HepG2 (cell line): ENCODE data around the gene GLG1. TPM values are rescaled to one million over a fixed set of nuclear protein-coding genes. Genes with fewer than 3 reads are reported as not detected.
"Not testable (repeated sequence)": the region's sequence is repeated elsewhere in the genome, so short reads cannot be mapped to it uniquely, and the experiment has no call there.

Experiments
- ATAC-seq: fragments of 200-7000 bp; cut with Tn5 transposase; 3 replicates; pipeline ENCODE4 v1.9.1; 2020; ENCODE audit warnings: mild to moderate bottlenecking, moderate library complexity
- BruUV-seq: library from RNA; stranded (reverse); fragments of 400-500 nt; replicated peaks from 2 replicates; lab custom pipeline; 2021; lab: Mats Ljungman, UMichigan
- CTCF ChIA-PET: fragments of 300-600 bp; formaldehyde crosslinking; extraction: SDS; loops from one replicate; lab custom pipeline; 2021; ENCODE audit warnings: low total read pairs, inconsistent platforms, low intra/inter-chr PET ratio; lab: Yijun Ruan, JAX
- POLR2A ChIA-PET: fragments of 350-600 bp; sonication (Branson Sonifier 250); formaldehyde crosslinking; loops from one replicate; lab custom pipeline; 2020; ENCODE audit warnings: antibody characterized with exemption, inconsistent platforms; lab: Yijun Ruan, JAX
- DNase-seq: peaks from one replicate; pipeline ENCODE4 v3.0.0-alpha.2; 2015; ENCODE audit warnings: low spot score
- FAIRE-seq: peaks from 3 replicates; lab custom pipeline; 2011; peaks lifted over from hg19 to GRCh38; lab: Jason Lieb, UNC
- H2AFZ ChIP-seq: one replicate; pipeline ENCODE4 v1.6.1; 2011; ENCODE audit warnings: low read length, inconsistent platforms
- H3K27ac ChIP-seq: fragments of 300-600 bp; 3 replicates; pipeline ENCODE4 v1.8.0; 2011; ENCODE audit warnings: mixed run types, mild to moderate bottlenecking, mixed read lengths, low read length, inconsistent platforms; ENCODE audit not compliant: insufficient read depth; ENCODE audit errors: extremely low read length
- H3K27me3 ChIP-seq, 2 experiments: fragments of 200-600 bp in 1 of 2; 2 replicates in 1 of 2; 3 replicates in 1 of 2; pipeline versions ENCODE4 v1.6.0 to v1.8.0; 2011; ENCODE audit warnings: low read length in 2 of 2, mild to moderate bottlenecking in 2 of 2, moderate library complexity in 2 of 2, inconsistent platforms in 1 of 2; ENCODE audit not compliant: insufficient read depth in 2 of 2, control insufficient read depth in 1 of 2
- H3K36me3 ChIP-seq, 2 experiments: fragments of 200-600 bp in 1 of 2; replicated peaks in 1 of 2; 2 replicates in 1 of 2; 3 replicates in 1 of 2; pipeline versions ENCODE4 v1.5.1 to v1.8.0; 2011; ENCODE audit warnings: low read length in 2 of 2, inconsistent platforms in 1 of 2; ENCODE audit not compliant: insufficient read depth in 2 of 2, control insufficient read depth in 1 of 2
- H3K4me1 ChIP-seq: 2 replicates; pipeline ENCODE4 v1.5.1; 2012; ENCODE audit warnings: low read length, inconsistent platforms; ENCODE audit not compliant: insufficient read depth
- H3K4me2 ChIP-seq: 2 replicates; pipeline ENCODE4 v1.6.0; 2011; ENCODE audit warnings: low read depth, low read length, inconsistent platforms
- H3K4me3 ChIP-seq, 3 experiments: fragments of 200-600 bp in 1 of 3; sonication (generic), shearing (Covaris generic) in 1 of 3; replicated peaks in 1 of 3; 2 replicates each; pipeline ENCODE4 v1.5.1; 2011 to 2016; ENCODE audit warnings: low read length in 3 of 3, inconsistent platforms in 2 of 3, low read depth in 2 of 3, mild to moderate bottlenecking in 2 of 3, control low read depth in 1 of 3, mixed read lengths in 1 of 3; ENCODE audit not compliant: insufficient read depth in 1 of 3
- H3K79me2 ChIP-seq: one replicate; pipeline ENCODE4 v1.6.1; 2011; ENCODE audit warnings: low read length, inconsistent platforms; ENCODE audit not compliant: insufficient read depth
- H3K9ac ChIP-seq: 2 replicates; pipeline ENCODE4 v1.6.0; 2011; ENCODE audit warnings: mild to moderate bottlenecking, low read depth, low read length, inconsistent platforms; ENCODE audit not compliant: insufficient read depth
- H3K9me3 ChIP-seq: 2 replicates; pipeline ENCODE4 v1.5.1; 2012; ENCODE audit warnings: mild to moderate bottlenecking, low read length
- H4K20me1 ChIP-seq: 2 replicates; pipeline ENCODE4 v1.6.0; 2011; ENCODE audit warnings: inconsistent platforms, mild to moderate bottlenecking, low read length, moderate library complexity; ENCODE audit not compliant: insufficient read depth
- WGBS: methylation state at CpG from one replicate; pipeline ENCODE4 v1.1.6; 2017; ENCODE audit warnings: low lambda C conversion rate; 5-methylcytosine and 5-hydroxymethylcytosine counted together
- in situ Hi-C: cut with HindIII; loops from 2 replicates; pipeline ENCODE4 v1.10.0; 2017; ENCODE audit warnings: low pct_unique_long_range_greater_than_20kb; ENCODE audit not compliant: extremely low pct_ligation_motif_present
- intact Hi-C: fragments of 100-400 bp; cut with micrococcal nuclease; formaldehyde crosslinking; loops from one replicate; pipeline ENCODE4 v1.10.0; 2022; ENCODE audit not compliant: unreplicated experiment
- polyA plus RNA-seq, 8 experiments: library from polyadenylated mRNA; depleted of rRNA in 3 of 8; stranded (reverse) in 7 of 8; unstranded in 1 of 8; fragments of >200 nt; fragmentation: Illumina TruSeq in 4 of 8; extraction: Trizol in 4 of 8; gene quantifications; 2 replicates each; pipeline versions ENCODE4 v1.2.1 to v1.2.3, GENCODE V29; 2011 to 2016; ENCODE audit warnings: low read depth in 4 of 8, missing spikeins in 1 of 8, mixed read lengths in 1 of 8; ENCODE audit not compliant: insufficient read depth in 1 of 8
- total RNA-seq, 5 experiments: library from RNA; depleted of rRNA; stranded (reverse); fragments of >200 nt; fragmentation: Illumina TruSeq; extraction: Trizol; gene quantifications; 2 replicates each; pipeline ENCODE4 v1.2.3, GENCODE V29; 2016; ENCODE audit warnings: low read depth in 1 of 5

The GLG1 gene
- total and polyA plus RNA-seq, 2 of the 13 experiments (the other 11 are each of a cell fraction or from before 2014, with no cell fraction given): 87.7 to 141 TPM

- H3K4me1 ChIP-seq, intact Hi-C loops, ATAC-seq, H3K4me2 ChIP-seq, H3K36me3 ChIP-seq, FAIRE-seq, DNase-seq, in situ Hi-C loops, POLR2A ChIA-PET, H3K9ac ChIP-seq, H4K20me1 ChIP-seq, H2AFZ ChIP-seq, H3K79me2 ChIP-seq, H3K4me3 ChIP-seq, CTCF ChIA-PET, BruUV-seq, H3K27ac ChIP-seq, H3K9me3 ChIP-seq, H3K27me3 ChIP-seq: not testable (repeated sequence)
- 69% methylated on average over 3 of the region's 15 CpGs for WGBS
Observed at GRCh38 chr16:74417897-74418296, 189.0 kb downstream of the GLG1 start.

- POLR2A ChIA-PET, in situ Hi-C loops: not testable (repeated sequence)
- 41% methylated on average over 7 of the region's 7 CpGs for WGBS
Observed at GRCh38 chr16:74413920-74414319, 193.0 kb downstream of the GLG1 start.

GRCh38 chr16:74413485-74413884 is 193.4 kb downstream of the GLG1 start:
- H3K9ac ChIP-seq, H4K20me1 ChIP-seq, BruUV-seq, H3K4me3 ChIP-seq, H3K27ac ChIP-seq, POLR2A ChIA-PET, intact Hi-C loops, H3K27me3 ChIP-seq, H3K4me2 ChIP-seq, H3K36me3 ChIP-seq, FAIRE-seq, H3K9me3 ChIP-seq, CTCF ChIA-PET, DNase-seq, H3K79me2 ChIP-seq, H3K4me1 ChIP-seq, in situ Hi-C loops, H2AFZ ChIP-seq: not testable (repeated sequence)
- peak; percentile 7 for ATAC-seq
- WGBS: 44% methylated on average over 8 of the region's 9 CpGs

More at GRCh38 chr16:74413920-74414319, 193.0 kb downstream of the GLG1 start:
- H2AFZ ChIP-seq, H3K36me3 ChIP-seq, ATAC-seq, H4K20me1 ChIP-seq, H3K27me3 ChIP-seq, H3K27ac ChIP-seq, BruUV-seq, H3K4me3 ChIP-seq, H3K4me1 ChIP-seq, intact Hi-C loops, H3K4me2 ChIP-seq, CTCF ChIA-PET, H3K9ac ChIP-seq, H3K79me2 ChIP-seq, DNase-seq, H3K9me3 ChIP-seq, FAIRE-seq: not testable (repeated sequence)

- ATAC-seq: peak; percentile 22
Observed at GRCh38 chr16:74412775-74413390, 194.0 kb downstream of the GLG1 start.

More at GRCh38 chr16:74412775-74413390, 194.0 kb downstream of the GLG1 start:
- intact Hi-C loops, H3K9ac ChIP-seq, H3K4me1 ChIP-seq, H3K4me3 ChIP-seq, DNase-seq, CTCF ChIA-PET, FAIRE-seq, H3K27me3 ChIP-seq, H3K27ac ChIP-seq, H3K79me2 ChIP-seq, H3K9me3 ChIP-seq, BruUV-seq, POLR2A ChIA-PET, H4K20me1 ChIP-seq, H3K4me2 ChIP-seq, in situ Hi-C loops, H3K36me3 ChIP-seq, H2AFZ ChIP-seq: not testable (repeated sequence)
- WGBS: 6% methylated on average over 3 of the region's 10 CpGs
